ENCODE data around the gene NAGS. TPM values are rescaled to one million over a fixed set of nuclear protein-coding genes. Genes with fewer than 3 reads are reported as not detected.
"Not testable (repeated sequence)": the region's sequence is repeated elsewhere in the genome, so short reads cannot be mapped to it uniquely, and the experiment has no call there.

Gene NAGS
- total and polyA plus RNA-seq, 2 donors (not counting 1 experiment from before 2014, with no cell fraction given) = 0.66 to 2.2 TPM

DNA sequence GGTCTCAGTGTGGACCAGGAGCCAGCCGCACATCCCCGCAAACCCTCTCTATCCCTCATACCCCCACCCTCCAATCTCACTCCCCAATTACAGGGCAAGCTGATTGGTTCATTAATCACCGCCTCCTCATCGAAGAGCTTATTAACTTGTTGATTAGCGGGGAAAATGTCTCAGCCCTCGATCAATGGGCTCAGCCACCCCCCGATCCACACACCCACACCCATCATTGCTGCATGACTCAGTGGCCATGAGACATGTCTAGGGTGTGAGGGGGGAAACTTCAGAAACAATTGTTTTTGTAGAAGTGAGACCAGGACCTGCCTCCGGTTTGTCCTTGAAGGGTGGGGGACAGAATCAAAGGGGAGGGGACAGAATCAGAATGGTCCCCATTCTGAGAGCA is 48.2 kb upstream of the NAGS start:
- no peak overlapping the region for H3K27ac ChIP-seq (ENCODE audit: low read length in 2 of 2)
- TF ChIP-seq CTCF (IDR thresholded peaks at IDR 0.05) (no peak), EZH2 (IDR thresholded peaks at IDR 0.05; ENCODE audit: borderline replicate concordance, insufficient read depth, low read depth, low read length, poor library complexity, severe bottlenecking) (no peak)
- WGBS (ENCODE audit: insufficient coverage) = 85% methylated on average over 3 of the region's 8 CpGs
- no peaks in the 10 kb centered on the region for H3K79me2 ChIP-seq (ENCODE audit: control insufficient read depth, insufficient read depth, low read length)
- peaks cover 0 to 49% (median 18%) of the 10 kb centered on the region in 4 experiments for H3K27me3 ChIP-seq (replicated peaks in 1 of 4; ENCODE audit: control extremely low read depth in 1 of 4, control insufficient read depth in 3 of 4, insufficient read depth in 4 of 4, low read length in 3 of 4)
- no peak overlapping the region for H2AFZ ChIP-seq (ENCODE audit: insufficient read depth, low read depth, low read length, poor library complexity, severe bottlenecking)
- H3K4me1 Mint-ChIP-seq = peaks cover 4% of the 10 kb centered on the region
- peaks cover 40% of the 10 kb centered on the region for H3K27me3 Mint-ChIP-seq
- H3K27ac Mint-ChIP-seq = no peak overlapping the region
- no peaks in the 10 kb centered on the region for H4K20me1 ChIP-seq (ENCODE audit: control insufficient read depth, insufficient read depth, low read length, poor library complexity, severe bottlenecking)
- H3K9me3 Mint-ChIP-seq (ENCODE audit: insufficient read depth) = no peaks in the 10 kb centered on the region
- ATAC-seq (ENCODE audit: low read depth) (no peak), DNase-seq (no peak)
- ChIA-PET POLR2A (no interaction called here), CTCF (no interaction called here)
- intact Hi-C loops (cut with micrococcal nuclease) = no loop called here
- H3K9me3 ChIP-seq (ENCODE audit: control extremely low read depth in 1 of 3, control insufficient read depth in 2 of 3, insufficient read depth in 1 of 3, low read length in 2 of 3) = peaks cover 0 to 10% (median 0%) of the 10 kb centered on the region in 3 donors
- no peaks in the 10 kb centered on the region for H3K36me3 ChIP-seq (replicated peaks in 1 of 2; ENCODE audit: control extremely low read depth in 1 of 2, control insufficient read depth in 1 of 2, extremely low read depth in 1 of 2, insufficient read depth in 2 of 2, low read length in 1 of 2)
- H3K9ac ChIP-seq (ENCODE audit: low read length) = no peak overlapping the region
- no peak overlapping the region for H3K4me3 Mint-ChIP-seq
- peaks cover 11 to 13% of the 10 kb centered on the region in 2 donors for H3K4me1 ChIP-seq (ENCODE audit: control insufficient read depth in 2 of 2, insufficient read depth in 2 of 2, low read length in 2 of 2)
- H3K4me2 ChIP-seq (replicated peaks; ENCODE audit: low read depth, low read length, poor library complexity, severe bottlenecking) = no peak overlapping the region
- no peak overlapping the region for H3K4me3 ChIP-seq (ENCODE audit: control extremely low read depth in 1 of 5, extremely low read depth in 1 of 5, insufficient read depth in 1 of 5, low read depth in 2 of 5, low read length in 4 of 5)

DNA sequence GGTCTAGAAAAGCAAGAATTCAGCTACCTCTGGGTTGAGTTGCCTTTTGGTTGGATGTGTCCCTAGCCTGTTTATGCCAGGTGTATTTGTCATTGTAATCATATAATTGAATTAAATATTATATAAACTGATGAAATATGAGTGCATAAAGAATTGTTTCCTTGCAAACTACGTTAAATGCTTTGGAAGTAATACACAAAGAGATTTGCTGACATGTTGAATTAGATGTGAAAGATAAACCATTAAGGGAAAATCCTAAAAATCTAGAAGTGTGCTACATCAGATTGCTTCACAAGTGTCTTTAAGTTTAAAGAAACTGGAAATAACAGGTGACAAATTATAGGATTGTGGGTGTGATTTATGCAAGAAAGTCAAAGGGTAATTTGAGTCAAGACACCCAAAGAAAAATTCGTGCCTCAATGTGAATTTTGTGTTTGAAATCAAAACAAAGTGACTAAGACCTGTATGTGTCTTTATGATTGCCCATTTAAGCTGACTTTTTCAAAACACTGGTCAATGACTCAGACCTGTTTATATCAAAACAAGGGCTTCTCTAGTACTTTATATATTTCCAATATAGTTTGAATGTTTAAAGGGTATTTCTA is 45.6 kb upstream of the NAGS start:
- Histone ChIP-seq H3K9ac (ENCODE audit: low read length) (no peak overlapping the region), H3K9me3 (ENCODE audit: control extremely low read depth in 1 of 3, control insufficient read depth in 2 of 3, insufficient read depth in 1 of 3, low read length in 2 of 3) (no peaks in the 10 kb centered on the region), H3K4me3 (ENCODE audit: control extremely low read depth in 1 of 5, extremely low read depth in 1 of 5, insufficient read depth in 1 of 5, low read depth in 2 of 5, low read length in 4 of 5) (no peak overlapping the region), H3K27me3 (replicated peaks in 1 of 4; ENCODE audit: control extremely low read depth in 1 of 4, control insufficient read depth in 3 of 4, insufficient read depth in 4 of 4, low read length in 3 of 4) (peaks cover 0 to 32% (median 2%) of the 10 kb centered on the region in 4 experiments), H3K4me2 (replicated peaks; ENCODE audit: low read depth, low read length, poor library complexity, severe bottlenecking) (no peak overlapping the region), H2AFZ (ENCODE audit: insufficient read depth, low read depth, low read length, poor library complexity, severe bottlenecking) (no peak overlapping the region), H3K79me2 (ENCODE audit: control insufficient read depth, insufficient read depth, low read length) (no peaks in the 10 kb centered on the region), H3K36me3 (replicated peaks in 1 of 2; ENCODE audit: control extremely low read depth in 1 of 2, control insufficient read depth in 1 of 2, extremely low read depth in 1 of 2, insufficient read depth in 2 of 2, low read length in 1 of 2) (no peaks in the 10 kb centered on the region), H4K20me1 (ENCODE audit: control insufficient read depth, insufficient read depth, low read length, poor library complexity, severe bottlenecking) (no peaks in the 10 kb centered on the region), H3K27ac (ENCODE audit: low read length in 2 of 2) (no peak overlapping the region), H3K4me1 (ENCODE audit: control insufficient read depth in 2 of 2, insufficient read depth in 2 of 2, low read length in 2 of 2) (no peaks in the 10 kb centered on the region)
- H3K27ac Mint-ChIP-seq = no peak overlapping the region
- H3K27me3 Mint-ChIP-seq = peaks cover 32% of the 10 kb centered on the region
- no peaks in the 10 kb centered on the region for H3K4me1 Mint-ChIP-seq
- H3K4me3 Mint-ChIP-seq = no peak overlapping the region
- intact Hi-C loops (cut with micrococcal nuclease) = no loop called here
- ChIA-PET CTCF (interaction anchor here (1.6 kb wide), 1 partner anchor 15 kb away, joined by 3 read pairs; no protein-coding TSS in a partner anchor), POLR2A (no interaction called here)
- WGBS (ENCODE audit: insufficient coverage) = 80% methylated on average over 1 of the region's 2 CpGs
- no peak for ATAC-seq (ENCODE audit: low read depth)
- DNase-seq = no peak
- no peaks in the 10 kb centered on the region for H3K9me3 Mint-ChIP-seq (ENCODE audit: insufficient read depth)
- no peak for TF ChIP-seq EZH2 (IDR thresholded peaks at IDR 0.05; ENCODE audit: borderline replicate concordance, insufficient read depth, low read depth, low read length, poor library complexity, severe bottlenecking)
- no peak for TF ChIP-seq CTCF (IDR thresholded peaks at IDR 0.05)

GRCh38 chr17:43961292-43961691 is 43.1 kb upstream of the NAGS start:
- H3K4me3 Mint-ChIP-seq; H3K9me3 Mint-ChIP-seq (ENCODE audit: insufficient read depth); H3K27ac Mint-ChIP-seq; H3K9me3 ChIP-seq (ENCODE audit: control extremely low read depth in 1 of 3, control insufficient read depth in 2 of 3, insufficient read depth in 1 of 3, low read length in 2 of 3); H2AFZ ChIP-seq (ENCODE audit: insufficient read depth, low read depth, low read length, poor library complexity, severe bottlenecking); ATAC-seq (ENCODE audit: low read depth); DNase-seq; intact Hi-C loops (cut with micrococcal nuclease); H3K4me1 Mint-ChIP-seq; POLR2A ChIA-PET; H3K9ac ChIP-seq (ENCODE audit: low read length); H4K20me1 ChIP-seq (ENCODE audit: control insufficient read depth, insufficient read depth, low read length, poor library complexity, severe bottlenecking); H3K27ac ChIP-seq (ENCODE audit: low read length in 2 of 2); H3K79me2 ChIP-seq (ENCODE audit: control insufficient read depth, insufficient read depth, low read length); H3K4me2 ChIP-seq (replicated peaks; ENCODE audit: low read depth, low read length, poor library complexity, severe bottlenecking); H3K4me1 ChIP-seq (ENCODE audit: control insufficient read depth in 2 of 2, insufficient read depth in 2 of 2, low read length in 2 of 2); H3K36me3 ChIP-seq (replicated peaks in 1 of 2; ENCODE audit: control extremely low read depth in 1 of 2, control insufficient read depth in 1 of 2, extremely low read depth in 1 of 2, insufficient read depth in 2 of 2, low read length in 1 of 2); H3K4me3 ChIP-seq (ENCODE audit: control extremely low read depth in 1 of 5, extremely low read depth in 1 of 5, insufficient read depth in 1 of 5, low read depth in 2 of 5, low read length in 4 of 5): not testable (repeated sequence)
- CTCF ChIA-PET = interaction anchor here (1.5 to 5.2 kb wide), 2 partner anchors 11 to 18 kb away, joined by 3 to 19 read pairs; no protein-coding TSS in a partner anchor
- H3K27me3 Mint-ChIP-seq = peaks cover 25% of the 10 kb centered on the region
- H3K27me3 ChIP-seq (replicated peaks in 1 of 4; ENCODE audit: control extremely low read depth in 1 of 4, control insufficient read depth in 3 of 4, insufficient read depth in 4 of 4, low read length in 3 of 4) = peaks cover 0 to 13% (median 0%) of the 10 kb centered on the region in 4 experiments
- 87% methylated on average over 5 of the region's 6 CpGs for WGBS (ENCODE audit: insufficient coverage)

Data from B cell (primary cell).